GM12878 (cell line): ENCODE measurements around the gene FAM81A. TPM values are rescaled to one million over a fixed set of nuclear protein-coding genes. Genes with fewer than 3 reads are reported as not detected.

Experiments used
- ATAC-seq: fragments of 200-7000 bp; cut with Tn5 transposase; 3 replicates; pipeline ENCODE4 v1.9.1; 2020; ENCODE audit warnings: mild to moderate bottlenecking, moderate library complexity
- BruUV-seq: library from RNA; stranded (reverse); fragments of 400-500 nt; replicated peaks from 2 replicates; lab custom pipeline; 2021; lab: Mats Ljungman, UMichigan
- CTCF ChIA-PET: fragments of 300-600 bp; sonication (Branson Sonifier 250); formaldehyde crosslinking; extraction: SDS; loops from one replicate; lab custom pipeline; 2021; ENCODE audit warnings: inconsistent platforms; lab: Yijun Ruan, JAX
- POLR2A ChIA-PET: fragments of 350-600 bp; formaldehyde crosslinking; extraction: SDS; loops from one replicate; lab custom pipeline; 2021; ENCODE audit warnings: inconsistent platforms; lab: Charles Lee
- RAD21 ChIA-PET: fragments of 300-600 bp; sonication (Branson Sonifier 250); formaldehyde crosslinking; loops from one replicate; lab custom pipeline; 2023; ENCODE audit warnings: antibody characterized with exemption; ENCODE audit not compliant: unreplicated experiment; lab: Charles Lee
- SMC1A ChIA-PET: fragments of 300-600 bp; sonication (Branson Sonifier 250); formaldehyde crosslinking; loops from one replicate; lab custom pipeline; 2023; ENCODE audit not compliant: unreplicated experiment, uncharacterized antibody; lab: Charles Lee
- DNase-seq: peaks from one replicate; pipeline ENCODE4 v3.0.0-alpha.2; 2011; ENCODE audit warnings: low read depth, low spot score
- FAIRE-seq: peaks from 3 replicates; lab custom pipeline; 2011; peaks lifted over from hg19 to GRCh38; lab: Jason Lieb, UNC
- H2AFZ ChIP-seq: 2 replicates; pipeline ENCODE4 v1.6.0; 2011; ENCODE audit warnings: low read depth, low read length, control low read depth; ENCODE audit not compliant: control insufficient read depth
- H3K27ac ChIP-seq: 2 replicates; pipeline ENCODE4 v1.5.1; 2011; ENCODE audit warnings: control low read depth; ENCODE audit not compliant: control insufficient read depth, insufficient read depth
- H3K27me3 ChIP-seq, 2 experiments: replicated peaks in 1 of 2; 2 replicates each; pipeline versions ENCODE4 v1.6.0 to v1.6.1; 2011; ENCODE audit warnings: low read length in 1 of 2; ENCODE audit not compliant: control insufficient read depth in 2 of 2, insufficient read depth in 2 of 2
- H3K36me3 ChIP-seq, 2 experiments: 2 replicates each; pipeline ENCODE4 v1.5.1; 2011; ENCODE audit warnings: low read length in 1 of 2; ENCODE audit not compliant: control insufficient read depth in 2 of 2, insufficient read depth in 2 of 2
- H3K4me1 ChIP-seq: 2 replicates; pipeline ENCODE4 v1.6.1; 2011; ENCODE audit warnings: mild to moderate bottlenecking, low read length, moderate library complexity, mixed read lengths; ENCODE audit not compliant: control insufficient read depth, insufficient read depth
- H3K4me2 ChIP-seq: 2 replicates; pipeline ENCODE4 v1.6.0; 2011; ENCODE audit warnings: control low read depth; ENCODE audit not compliant: control insufficient read depth, insufficient read depth
- H3K4me3 ChIP-seq: fragments of 200-600 bp; sonication (generic); 2 replicates; pipeline ENCODE4 v1.5.1; 2016
- H3K79me2 ChIP-seq: 2 replicates; pipeline ENCODE4 v1.6.0; 2011; ENCODE audit warnings: low read length; ENCODE audit not compliant: control insufficient read depth, insufficient read depth
- H3K9ac ChIP-seq: 2 replicates; pipeline ENCODE4 v1.8.0; 2011; ENCODE audit warnings: low read length, control low read depth, mixed read lengths; ENCODE audit not compliant: control insufficient read depth, insufficient read depth
- H3K9me3 ChIP-seq: replicated peaks from 3 replicates; pipeline ENCODE4 v1.5.1; 2011; ENCODE audit warnings: mild to moderate bottlenecking, low read length; ENCODE audit not compliant: control insufficient read depth, insufficient read depth
- H4K20me1 ChIP-seq: 2 replicates; pipeline ENCODE4 v1.6.0; 2011; ENCODE audit not compliant: control insufficient read depth, insufficient read depth
- BHLHE40 ChIP-seq, 2 experiments: fragments of 450-650 bp in 1 of 2; IDR thresholded peaks; 2 replicates each; pipeline ENCODE4 v1.6.1; 2011 to 2017; ENCODE audit warnings: low read depth in 2 of 2, borderline replicate concordance in 1 of 2, improper control_type of control experiment in 1 of 2, low read length in 1 of 2, mild to moderate bottlenecking in 1 of 2
- HDAC2 ChIP-seq: fragments of 200-600 bp; sonication (generic); IDR thresholded peaks from 2 replicates; pipeline ENCODE4 v1.6.1; 2017
- IKZF1 ChIP-seq: fragments of 450-650 bp; conservative IDR thresholded peaks from 2 replicates; pipeline ENCODE4 v1.6.1; 2017; ENCODE audit warnings: antibody characterized with exemption, mild to moderate bottlenecking
- MTA3 ChIP-seq: IDR thresholded peaks from 2 replicates; pipeline ENCODE4 v1.6.1; 2012; ENCODE audit warnings: low read length, inconsistent platforms, borderline replicate concordance
- PAX5 ChIP-seq: IDR thresholded peaks from 2 replicates; pipeline ENCODE4 v1.6.1; 2011; ENCODE audit warnings: low read depth, low read length, borderline replicate concordance
- POLR2AphosphoS2 ChIP-seq: IDR thresholded peaks from 2 replicates; pipeline ENCODE4 v1.6.1; 2011; ENCODE audit warnings: low read depth, mild to moderate bottlenecking, low read length, improper control_type of control experiment, moderate library complexity
- SUZ12 ChIP-seq: fragments of 200-600 bp; sonication (generic); IDR thresholded peaks from one replicate; pipeline ENCODE4 v1.6.1; 2018; ENCODE audit warnings: antibody characterized with exemption, mild to moderate bottlenecking; ENCODE audit not compliant: unreplicated experiment
- ZNF24 ChIP-seq: fragments of 450-650 bp; IDR thresholded peaks from 2 replicates; pipeline ENCODE4 v1.6.1; 2017; ENCODE audit warnings: antibody characterized with exemption, mild to moderate bottlenecking
- ZNF622 ChIP-seq: fragments of 450-650 bp; IDR thresholded peaks from 2 replicates; pipeline ENCODE4 v1.6.1; 2017; ENCODE audit warnings: mild to moderate bottlenecking, inconsistent platforms
- WGBS: methylation state at CpG from one replicate; pipeline ENCODE4 v1.1.6; 2016; ENCODE audit warnings: low lambda C conversion rate; ENCODE audit not compliant: insufficient replicate concordance, insufficient coverage; ENCODE audit errors: missing lambda C conversion rate; 5-methylcytosine and 5-hydroxymethylcytosine counted together
- in situ Hi-C: fragments of 300-500 bp; cut with MboI; formaldehyde crosslinking; loops from 9 replicates; pipeline ENCODE4 v1.14.3; 2018; ENCODE audit warnings: mixed read lengths
- intact Hi-C: fragments of 100-400 bp; cut with micrococcal nuclease; formaldehyde crosslinking; loops from one replicate; pipeline ENCODE4 v1.14.2; 2022; ENCODE audit not compliant: unreplicated experiment
- polyA plus RNA-seq, 11 experiments: library from polyadenylated mRNA; depleted of rRNA in 4 of 11; unstranded in 6 of 11; stranded (reverse) in 5 of 11; fragments of >200 nt; fragmentation: Nextera tagmentation in 4 of 11; fragmentation: Illumina TruSeq in 1 of 11; extraction: Ambion mirVana in 4 of 11; extraction: Trizol in 1 of 11; gene quantifications; 1 replicate in 1 of 11; 2 replicates in 10 of 11; pipeline versions ENCODE4 v1.2.1 to v1.2.3, GENCODE V29; 2011 to 2016; ENCODE audit warnings: inconsistent platforms in 2 of 11, missing spikeins in 2 of 11, low read depth in 1 of 11
- total RNA-seq, 4 experiments: library from RNA; depleted of rRNA in 3 of 4; stranded (reverse); fragments of >200 nt in 3 of 4; fragmentation: Illumina TruSeq in 1 of 4; extraction: Trizol in 1 of 4; gene quantifications; 2 replicates each; pipeline versions ENCODE4 v1.2.1 to v1.2.3, GENCODE V29; 2013 to 2021
- TF ChIP-seq, protein P1 (sequence below): fragments of 450-650 bp; IDR thresholded peaks from 2 replicates; pipeline ENCODE4 v1.6.1; 2017; ENCODE audit warnings: mild to moderate bottlenecking, moderate library complexity
- TF ChIP-seq, protein P2 (sequence below): fragments of 450-650 bp; formaldehyde crosslinking; IDR thresholded peaks from 2 replicates; pipeline ENCODE4 v1.4.0; 2020; ENCODE audit warnings: mild to moderate bottlenecking, moderate library complexity
- TF ChIP-seq, protein P3 (sequence below): IDR thresholded peaks from 2 replicates; pipeline ENCODE4 v1.6.1; 2012; ENCODE audit warnings: low read depth, low read length, improper control_type of control experiment

Gene FAM81A
- total and polyA plus RNA-seq, 10 of the 15 experiments (the other 5 are each of a cell fraction or from before 2014, with no cell fraction given) = 0.18 to 34.5 (median 16.2) TPM

DNA sequence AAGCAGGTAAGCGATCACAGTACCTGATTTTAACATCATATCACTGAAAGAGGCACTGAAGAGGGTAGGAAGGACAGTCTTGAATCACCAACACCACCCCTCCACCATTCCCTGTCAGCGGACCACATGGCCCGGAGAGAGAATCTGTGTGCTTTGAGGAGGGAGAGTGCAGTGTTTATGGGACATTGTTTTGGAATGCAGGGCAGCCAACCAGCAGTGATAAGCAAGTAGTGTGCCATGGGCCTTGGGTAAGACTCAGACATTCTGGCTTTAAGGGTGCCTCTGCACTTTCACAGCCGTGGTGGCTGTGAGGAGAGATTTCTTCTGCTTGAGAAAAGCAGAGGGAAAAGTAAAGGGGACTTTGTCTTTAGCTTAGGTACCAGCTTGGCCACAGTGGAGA lies 46.4 kb downstream of the FAM81A start (continued):
- TF ChIP-seq, protein P1, sequence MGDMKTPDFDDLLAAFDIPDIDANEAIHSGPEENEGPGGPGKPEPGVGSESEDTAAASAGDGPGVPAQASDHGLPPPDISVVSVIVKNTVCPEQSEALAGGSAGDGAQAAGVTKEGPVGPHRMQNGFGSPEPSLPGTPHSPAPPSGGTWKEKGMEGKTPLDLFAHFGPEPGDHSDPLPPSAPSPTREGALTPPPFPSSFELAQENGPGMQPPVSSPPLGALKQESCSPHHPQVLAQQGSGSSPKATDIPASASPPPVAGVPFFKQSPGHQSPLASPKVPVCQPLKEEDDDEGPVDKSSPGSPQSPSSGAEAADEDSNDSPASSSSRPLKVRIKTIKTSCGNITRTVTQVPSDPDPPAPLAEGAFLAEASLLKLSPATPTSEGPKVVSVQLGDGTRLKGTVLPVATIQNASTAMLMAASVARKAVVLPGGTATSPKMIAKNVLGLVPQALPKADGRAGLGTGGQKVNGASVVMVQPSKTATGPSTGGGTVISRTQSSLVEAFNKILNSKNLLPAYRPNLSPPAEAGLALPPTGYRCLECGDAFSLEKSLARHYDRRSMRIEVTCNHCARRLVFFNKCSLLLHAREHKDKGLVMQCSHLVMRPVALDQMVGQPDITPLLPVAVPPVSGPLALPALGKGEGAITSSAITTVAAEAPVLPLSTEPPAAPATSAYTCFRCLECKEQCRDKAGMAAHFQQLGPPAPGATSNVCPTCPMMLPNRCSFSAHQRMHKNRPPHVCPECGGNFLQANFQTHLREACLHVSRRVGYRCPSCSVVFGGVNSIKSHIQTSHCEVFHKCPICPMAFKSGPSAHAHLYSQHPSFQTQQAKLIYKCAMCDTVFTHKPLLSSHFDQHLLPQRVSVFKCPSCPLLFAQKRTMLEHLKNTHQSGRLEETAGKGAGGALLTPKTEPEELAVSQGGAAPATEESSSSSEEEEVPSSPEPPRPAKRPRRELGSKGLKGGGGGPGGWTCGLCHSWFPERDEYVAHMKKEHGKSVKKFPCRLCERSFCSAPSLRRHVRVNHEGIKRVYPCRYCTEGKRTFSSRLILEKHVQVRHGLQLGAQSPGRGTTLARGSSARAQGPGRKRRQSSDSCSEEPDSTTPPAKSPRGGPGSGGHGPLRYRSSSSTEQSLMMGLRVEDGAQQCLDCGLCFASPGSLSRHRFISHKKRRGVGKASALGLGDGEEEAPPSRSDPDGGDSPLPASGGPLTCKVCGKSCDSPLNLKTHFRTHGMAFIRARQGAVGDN = no peak
- TF ChIP-seq ZNF24 (no peak), PAX5 (no peak)

DNA sequence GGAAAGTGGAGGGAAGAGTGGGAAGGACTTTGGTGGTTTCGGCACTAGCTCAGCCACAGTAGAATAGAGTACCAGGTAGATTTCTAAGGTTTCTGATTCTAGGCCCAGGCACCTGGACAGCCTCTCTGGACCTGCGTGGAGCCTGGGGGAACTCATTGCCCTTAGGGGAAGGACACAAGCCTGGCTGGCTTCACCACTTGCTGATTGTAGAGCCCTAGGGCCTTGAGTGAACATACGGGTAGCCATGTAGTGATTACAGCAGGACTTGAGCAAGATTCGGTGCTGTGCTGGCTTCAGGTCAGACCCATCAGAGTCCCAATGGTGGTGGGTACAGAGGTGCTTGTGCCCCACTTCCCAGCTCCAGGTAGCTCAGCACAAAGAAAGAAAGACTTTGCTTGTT lies 47.0 kb downstream of the FAM81A start:
- H3K4me3 ChIP-seq = no peak overlapping the region
- H3K9me3 ChIP-seq = no peaks in the 10 kb centered on the region
- no peaks in the 10 kb centered on the region for H3K27me3 ChIP-seq
- FAIRE-seq (no peak), DNase-seq (no peak), ATAC-seq (no peak)
- in situ Hi-C loops = no loop called here
- no peak overlapping the region for H2AFZ ChIP-seq
- ChIA-PET POLR2A (no interaction called here), SMC1A (interaction anchor here (1.0 to 1.6 kb wide), 4 partner anchors 14 to 415 kb away, joined by 3 to 4 read pairs (median 3); no protein-coding TSS in a partner anchor), CTCF (interaction anchor here (1.0 to 2.2 kb wide), 2 partner anchors 16 to 271 kb away, joined by 3 to 6 read pairs; no protein-coding TSS in a partner anchor), RAD21 (no interaction called here)
- intact Hi-C loops = no loop called here
- H3K27ac ChIP-seq = no peak overlapping the region
- no TSS peak for BruUV-seq
- H3K36me3 ChIP-seq = no peaks in the 10 kb centered on the region
- peaks cover 15% of the 10 kb centered on the region for H3K4me1 ChIP-seq
- WGBS = 96% methylated on average over 4 of the region's 4 CpGs
- no peak overlapping the region for H3K9ac ChIP-seq
- no peaks in the 10 kb centered on the region for H4K20me1 ChIP-seq
- H3K4me2 ChIP-seq = no peak overlapping the region
- H3K79me2 ChIP-seq = no peaks in the 10 kb centered on the region
- TF ChIP-seq, protein P2, sequence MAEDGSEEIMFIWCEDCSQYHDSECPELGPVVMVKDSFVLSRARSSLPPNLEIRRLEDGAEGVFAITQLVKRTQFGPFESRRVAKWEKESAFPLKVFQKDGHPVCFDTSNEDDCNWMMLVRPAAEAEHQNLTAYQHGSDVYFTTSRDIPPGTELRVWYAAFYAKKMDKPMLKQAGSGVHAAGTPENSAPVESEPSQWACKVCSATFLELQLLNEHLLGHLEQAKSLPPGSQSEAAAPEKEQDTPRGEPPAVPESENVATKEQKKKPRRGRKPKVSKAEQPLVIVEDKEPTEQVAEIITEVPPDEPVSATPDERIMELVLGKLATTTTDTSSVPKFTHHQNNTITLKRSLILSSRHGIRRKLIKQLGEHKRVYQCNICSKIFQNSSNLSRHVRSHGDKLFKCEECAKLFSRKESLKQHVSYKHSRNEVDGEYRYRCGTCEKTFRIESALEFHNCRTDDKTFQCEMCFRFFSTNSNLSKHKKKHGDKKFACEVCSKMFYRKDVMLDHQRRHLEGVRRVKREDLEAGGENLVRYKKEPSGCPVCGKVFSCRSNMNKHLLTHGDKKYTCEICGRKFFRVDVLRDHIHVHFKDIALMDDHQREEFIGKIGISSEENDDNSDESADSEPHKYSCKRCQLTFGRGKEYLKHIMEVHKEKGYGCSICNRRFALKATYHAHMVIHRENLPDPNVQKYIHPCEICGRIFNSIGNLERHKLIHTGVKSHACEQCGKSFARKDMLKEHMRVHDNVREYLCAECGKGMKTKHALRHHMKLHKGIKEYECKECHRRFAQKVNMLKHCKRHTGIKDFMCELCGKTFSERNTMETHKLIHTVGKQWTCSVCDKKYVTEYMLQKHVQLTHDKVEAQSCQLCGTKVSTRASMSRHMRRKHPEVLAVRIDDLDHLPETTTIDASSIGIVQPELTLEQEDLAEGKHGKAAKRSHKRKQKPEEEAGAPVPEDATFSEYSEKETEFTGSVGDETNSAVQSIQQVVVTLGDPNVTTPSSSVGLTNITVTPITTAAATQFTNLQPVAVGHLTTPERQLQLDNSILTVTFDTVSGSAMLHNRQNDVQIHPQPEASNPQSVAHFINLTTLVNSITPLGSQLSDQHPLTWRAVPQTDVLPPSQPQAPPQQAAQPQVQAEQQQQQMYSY = no peak
- TF ChIP-seq BHLHE40 (IDR thresholded peaks at IDR 0.05; ENCODE audit: borderline replicate concordance in 1 of 2, low read depth in 2 of 2, low read length in 1 of 2) (no peak), ZNF622 (no peak), IKZF1 (no peak), POLR2AphosphoS2 (no peak), HDAC2 (no peak), MTA3 (no peak), SUZ12 (no peak)
- TF ChIP-seq, protein P3, sequence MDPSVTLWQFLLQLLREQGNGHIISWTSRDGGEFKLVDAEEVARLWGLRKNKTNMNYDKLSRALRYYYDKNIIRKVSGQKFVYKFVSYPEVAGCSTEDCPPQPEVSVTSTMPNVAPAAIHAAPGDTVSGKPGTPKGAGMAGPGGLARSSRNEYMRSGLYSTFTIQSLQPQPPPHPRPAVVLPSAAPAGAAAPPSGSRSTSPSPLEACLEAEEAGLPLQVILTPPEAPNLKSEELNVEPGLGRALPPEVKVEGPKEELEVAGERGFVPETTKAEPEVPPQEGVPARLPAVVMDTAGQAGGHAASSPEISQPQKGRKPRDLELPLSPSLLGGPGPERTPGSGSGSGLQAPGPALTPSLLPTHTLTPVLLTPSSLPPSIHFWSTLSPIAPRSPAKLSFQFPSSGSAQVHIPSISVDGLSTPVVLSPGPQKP = no peak
